HL-60 (cell line): Measurements from ENCODE around the gene CCDC61.

Source experiments
- DNase-seq, 2 experiments: peaks; one replicate each; pipeline ENCODE4 v3.0.0-alpha.2; 2010 to 2020; ENCODE audit warnings: low read depth in 1 of 2, low spot score in 1 of 2
- H3K27ac ChIP-seq: fragments of 250-450 bp; sonication (Bioruptor Pico); replicated peaks from 2 replicates; pipeline ENCODE4 v1.5.1; 2020; ENCODE audit warnings: mild to moderate bottlenecking, moderate library complexity
- H3K27me3 ChIP-seq: fragments of 250-450 bp; sonication (Bioruptor Pico); 2 replicates; pipeline ENCODE4 v1.5.1; 2021; ENCODE audit warnings: mild to moderate bottlenecking, moderate library complexity; ENCODE audit not compliant: insufficient read depth, poor library complexity, severe bottlenecking
- H3K4me3 ChIP-seq: replicated peaks from 2 replicates; pipeline ENCODE4 v1.5.1; 2011; ENCODE audit warnings: mild to moderate bottlenecking, control low read depth, low read length; ENCODE audit not compliant: insufficient read depth
- GABPA ChIP-seq: IDR thresholded peaks from 2 replicates; pipeline ENCODE4 v1.6.1; 2012; ENCODE audit warnings: low read depth
- POLR2AphosphoS5 ChIP-seq: IDR thresholded peaks from 2 replicates; pipeline ENCODE4 v1.6.1; 2012; ENCODE audit warnings: low read depth
- SPI1 ChIP-seq: IDR thresholded peaks from 2 replicates; pipeline ENCODE4 v1.6.1; 2012; ENCODE audit warnings: low read depth, mild to moderate bottlenecking, borderline replicate concordance
- TF ChIP-seq, protein P1 (sequence below): IDR thresholded peaks from 2 replicates; pipeline ENCODE4 v1.6.1; 2012; ENCODE audit warnings: low read depth; ENCODE audit not compliant: insufficient replicate concordance
- TF ChIP-seq, protein P2 (sequence below): IDR thresholded peaks from one replicate; pipeline ENCODE4 v1.5.1; 2011; ENCODE audit warnings: low read length, control low read depth, inconsistent platforms; ENCODE audit not compliant: insufficient read depth

CCDC61 gene

GRCh38 chr19:46060012-46060411 is 64.7 kb downstream of the CCDC61 start:
- TF ChIP-seq, protein P1, sequence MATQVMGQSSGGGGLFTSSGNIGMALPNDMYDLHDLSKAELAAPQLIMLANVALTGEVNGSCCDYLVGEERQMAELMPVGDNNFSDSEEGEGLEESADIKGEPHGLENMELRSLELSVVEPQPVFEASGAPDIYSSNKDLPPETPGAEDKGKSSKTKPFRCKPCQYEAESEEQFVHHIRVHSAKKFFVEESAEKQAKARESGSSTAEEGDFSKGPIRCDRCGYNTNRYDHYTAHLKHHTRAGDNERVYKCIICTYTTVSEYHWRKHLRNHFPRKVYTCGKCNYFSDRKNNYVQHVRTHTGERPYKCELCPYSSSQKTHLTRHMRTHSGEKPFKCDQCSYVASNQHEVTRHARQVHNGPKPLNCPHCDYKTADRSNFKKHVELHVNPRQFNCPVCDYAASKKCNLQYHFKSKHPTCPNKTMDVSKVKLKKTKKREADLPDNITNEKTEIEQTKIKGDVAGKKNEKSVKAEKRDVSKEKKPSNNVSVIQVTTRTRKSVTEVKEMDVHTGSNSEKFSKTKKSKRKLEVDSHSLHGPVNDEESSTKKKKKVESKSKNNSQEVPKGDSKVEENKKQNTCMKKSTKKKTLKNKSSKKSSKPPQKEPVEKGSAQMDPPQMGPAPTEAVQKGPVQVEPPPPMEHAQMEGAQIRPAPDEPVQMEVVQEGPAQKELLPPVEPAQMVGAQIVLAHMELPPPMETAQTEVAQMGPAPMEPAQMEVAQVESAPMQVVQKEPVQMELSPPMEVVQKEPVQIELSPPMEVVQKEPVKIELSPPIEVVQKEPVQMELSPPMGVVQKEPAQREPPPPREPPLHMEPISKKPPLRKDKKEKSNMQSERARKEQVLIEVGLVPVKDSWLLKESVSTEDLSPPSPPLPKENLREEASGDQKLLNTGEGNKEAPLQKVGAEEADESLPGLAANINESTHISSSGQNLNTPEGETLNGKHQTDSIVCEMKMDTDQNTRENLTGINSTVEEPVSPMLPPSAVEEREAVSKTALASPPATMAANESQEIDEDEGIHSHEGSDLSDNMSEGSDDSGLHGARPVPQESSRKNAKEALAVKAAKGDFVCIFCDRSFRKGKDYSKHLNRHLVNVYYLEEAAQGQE = no peak
- TF ChIP-seq, protein P2, sequence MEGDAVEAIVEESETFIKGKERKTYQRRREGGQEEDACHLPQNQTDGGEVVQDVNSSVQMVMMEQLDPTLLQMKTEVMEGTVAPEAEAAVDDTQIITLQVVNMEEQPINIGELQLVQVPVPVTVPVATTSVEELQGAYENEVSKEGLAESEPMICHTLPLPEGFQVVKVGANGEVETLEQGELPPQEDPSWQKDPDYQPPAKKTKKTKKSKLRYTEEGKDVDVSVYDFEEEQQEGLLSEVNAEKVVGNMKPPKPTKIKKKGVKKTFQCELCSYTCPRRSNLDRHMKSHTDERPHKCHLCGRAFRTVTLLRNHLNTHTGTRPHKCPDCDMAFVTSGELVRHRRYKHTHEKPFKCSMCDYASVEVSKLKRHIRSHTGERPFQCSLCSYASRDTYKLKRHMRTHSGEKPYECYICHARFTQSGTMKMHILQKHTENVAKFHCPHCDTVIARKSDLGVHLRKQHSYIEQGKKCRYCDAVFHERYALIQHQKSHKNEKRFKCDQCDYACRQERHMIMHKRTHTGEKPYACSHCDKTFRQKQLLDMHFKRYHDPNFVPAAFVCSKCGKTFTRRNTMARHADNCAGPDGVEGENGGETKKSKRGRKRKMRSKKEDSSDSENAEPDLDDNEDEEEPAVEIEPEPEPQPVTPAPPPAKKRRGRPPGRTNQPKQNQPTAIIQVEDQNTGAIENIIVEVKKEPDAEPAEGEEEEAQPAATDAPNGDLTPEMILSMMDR = no peak
- TF ChIP-seq GABPA = no peak
- TF ChIP-seq POLR2AphosphoS5 = no peak
- TF ChIP-seq SPI1 = no peak
- no peak for DNase-seq
- Histone ChIP-seq H3K27ac (no peak overlapping the region), H3K4me3 (no peak overlapping the region), H3K27me3 (peaks cover 13% of the 10 kb centered on the region)

- TF ChIP-seq POLR2AphosphoS5 (no peak), SPI1 (no peak), GABPA (no peak)
- TF ChIP-seq, protein P2 = no peak
- TF ChIP-seq, protein P1 = no peak
- peaks cover 16% of the 10 kb centered on the region for H3K27me3 ChIP-seq
- H3K27ac ChIP-seq = no peak overlapping the region
- H3K4me3 ChIP-seq = no peak overlapping the region
- no peak for DNase-seq
These were observed 67.9 kb downstream of the CCDC61 start for GRCh38 chr19:46063201-46063600.

- Histone ChIP-seq H3K27me3 (peaks cover 18% of the 10 kb centered on the region), H3K4me3 (no peak overlapping the region), H3K27ac (no peak overlapping the region)
- TF ChIP-seq, protein P1 = no peak
- TF ChIP-seq GABPA (no peak), SPI1 (no peak), POLR2AphosphoS5 (no peak)
- TF ChIP-seq, protein P2 = no peak
- DNase-seq = no peak
These were observed 70.3 kb downstream of the CCDC61 start for GRCh38 chr19:46065486-46066071.
